ENCODE measurements around the gene OTOP3.

The OTOP3 gene

GRCh38 chr17:74916136-74916850 is 19.4 kb upstream of the OTOP3 start:
- DNase-seq (ENCODE audit: insufficient read length, low spot score), result no peak
- peak; percentile 66 for FAIRE-seq

DNA sequence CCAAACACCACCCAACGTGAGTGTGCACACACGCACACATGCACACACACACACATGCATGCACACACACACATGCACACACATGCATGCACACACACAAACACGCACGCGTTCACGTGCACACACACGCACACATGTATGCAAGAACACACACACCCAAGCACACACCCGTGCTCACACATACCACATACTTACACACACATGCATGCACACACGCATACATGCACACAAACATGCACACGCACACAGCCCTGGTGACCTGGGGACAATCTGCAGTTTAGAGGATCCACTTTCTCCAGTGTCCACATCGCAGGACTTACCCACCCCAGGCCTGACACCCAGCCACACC is 18.9 kb upstream of the OTOP3 start:
- DNase-seq (ENCODE audit: insufficient read length, low spot score) (no peak), FAIRE-seq (peak; percentile 99)

DNA sequence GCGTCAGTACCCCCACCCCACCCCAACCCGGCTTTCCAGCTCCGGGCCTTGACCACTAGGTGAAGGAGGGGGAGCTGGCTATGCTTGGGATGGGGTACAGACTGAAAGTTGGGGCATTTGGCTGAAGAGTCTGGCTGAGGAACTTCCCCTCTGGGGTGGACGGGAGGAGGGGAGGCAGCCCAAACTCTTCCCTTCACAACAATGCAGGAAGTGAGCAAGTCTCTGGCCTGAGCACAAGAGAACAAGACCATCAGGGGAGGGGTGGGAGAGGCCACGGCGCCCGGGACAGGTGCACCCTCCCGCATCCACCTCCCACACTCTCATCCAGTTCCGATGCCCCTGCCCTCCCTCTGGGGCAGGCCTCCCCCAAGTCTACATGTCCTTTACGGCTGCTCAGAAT is 18.3 kb upstream of the OTOP3 start:
- DNase-seq (ENCODE audit: insufficient read length, low spot score), result no peak
- FAIRE-seq, result no peak

DNA sequence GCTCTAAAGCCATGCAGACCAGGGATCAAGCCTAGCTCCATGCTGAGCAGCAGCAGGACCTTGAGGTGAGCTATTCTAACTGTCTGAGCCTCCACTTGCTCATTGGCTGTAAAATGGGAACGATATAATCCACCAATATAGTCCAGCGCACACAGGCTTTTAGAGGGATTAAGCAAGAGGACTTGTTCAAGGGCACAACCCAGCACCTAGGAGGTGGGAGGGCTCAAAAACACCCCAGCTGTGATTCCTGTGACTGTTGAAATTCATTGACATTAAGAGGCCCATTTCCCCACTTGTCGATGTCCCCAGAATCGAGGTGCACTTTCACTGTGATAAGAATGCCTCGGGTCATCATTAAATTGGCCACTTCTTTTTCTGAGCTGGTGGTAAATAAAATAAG is 16.8 kb upstream of the OTOP3 start:
- FAIRE-seq, result no peak
- DNase-seq (ENCODE audit: insufficient read length, low spot score), result no peak

GRCh38 chr17:74919440-74920305 is 16.0 kb upstream of the OTOP3 start:
- DNase-seq (ENCODE audit: insufficient read length, low spot score), result no peak
- FAIRE-seq, result no peak

DNA sequence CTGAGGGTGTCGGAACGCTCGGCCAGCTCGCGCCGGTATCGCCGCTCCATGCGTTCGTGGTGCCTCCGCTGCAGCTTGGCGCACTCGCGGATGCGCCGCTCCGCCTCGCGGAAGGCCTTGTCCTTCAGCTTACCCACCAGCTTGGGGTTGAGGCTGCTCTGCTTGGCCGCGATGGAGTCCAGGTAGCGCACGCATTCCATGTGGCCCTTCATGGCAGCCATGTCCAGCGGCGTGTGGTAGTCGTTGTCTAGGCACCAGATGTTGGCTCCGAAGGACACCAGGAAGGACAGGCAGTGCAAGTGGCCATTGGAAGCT is 15.4 kb upstream of the OTOP3 start:
- FAIRE-seq, result no peak
- no peak for DNase-seq (ENCODE audit: insufficient read length, low spot score)

DNA sequence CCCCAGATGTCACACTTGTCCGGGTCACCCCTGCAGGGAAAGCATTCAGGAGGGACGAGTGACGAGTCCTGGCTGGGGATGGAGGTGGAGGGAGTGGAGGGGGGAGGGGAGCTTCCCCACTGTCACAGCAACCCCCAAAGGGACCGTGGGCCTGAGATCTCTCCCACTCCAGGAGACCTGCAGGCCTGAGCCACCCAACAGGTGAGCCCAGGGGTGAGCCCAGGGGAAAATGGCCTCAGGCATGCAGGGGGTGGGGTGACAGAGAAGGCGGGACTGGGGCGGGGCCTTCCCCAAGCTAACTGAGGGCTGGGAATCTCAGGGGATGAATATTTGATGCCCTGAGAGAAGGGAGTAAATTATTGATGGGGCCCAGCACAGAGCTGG is 15.1 kb upstream of the OTOP3 start:
- DNase-seq (ENCODE audit: insufficient read length, low spot score), result no peak
- peak; percentile 46 for FAIRE-seq

DNA sequence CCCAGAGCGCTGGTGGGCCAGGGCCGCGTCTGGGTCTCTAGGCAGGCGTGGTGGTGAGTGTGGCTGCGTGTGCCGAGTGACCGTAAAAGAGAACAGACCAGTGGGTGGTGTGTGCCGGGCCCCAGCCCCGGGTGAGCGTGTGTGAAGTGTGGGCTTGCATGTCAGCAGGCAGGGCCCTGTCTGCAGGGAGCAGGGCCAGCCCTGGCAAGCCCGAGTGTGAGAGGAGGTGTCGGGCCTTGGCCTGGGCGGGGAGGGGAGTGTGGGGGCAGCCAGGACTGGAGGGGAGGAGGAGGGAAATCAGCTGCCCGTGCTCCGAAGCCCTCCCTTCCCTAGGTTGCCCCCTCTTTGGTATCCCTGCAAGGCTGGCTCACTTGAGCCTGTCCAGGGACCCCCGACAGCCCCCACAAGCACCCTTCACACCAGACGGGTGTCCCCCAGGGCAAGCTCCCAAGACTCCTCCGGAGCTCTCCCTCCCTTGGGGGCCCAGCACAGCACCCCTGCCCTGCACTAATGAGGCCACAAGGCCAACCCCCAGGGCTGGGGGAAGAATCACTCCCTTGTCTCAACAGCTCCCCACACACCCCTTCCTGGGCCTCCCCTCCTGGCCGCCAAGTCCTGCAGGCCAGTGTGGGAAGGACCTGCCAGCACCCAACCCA is 14.5 kb upstream of the OTOP3 start:
- peak; percentile 36 for FAIRE-seq

GRCh38 chr17:74921769-74922168 is 13.9 kb upstream of the OTOP3 start:
- DNase-seq (ENCODE audit: insufficient read length, low spot score), result no peak
- peak; percentile 13 for FAIRE-seq

More for the DNA sequence above, 14.5 kb upstream of the OTOP3 start:
- no peak for DNase-seq (ENCODE audit: insufficient read length, low spot score)

- DNase-seq (ENCODE audit: insufficient read length, low spot score) (no peak), FAIRE-seq (peak; percentile 54)
Measured at GRCh38 chr17:74922172-74922571, 13.5 kb upstream of the OTOP3 start.

GRCh38 chr17:74922694-74923537 is 12.8 kb upstream of the OTOP3 start, which contains the start of gene USH1G:
Gene USH1G (minus strand): TSS chr17:74923255. CDS start chr17:74923073, 182 bp downstream.
- DNase-seq (ENCODE audit: insufficient read length, low spot score), result peak; percentile 93
- peak; percentile 76 for FAIRE-seq

DNA sequence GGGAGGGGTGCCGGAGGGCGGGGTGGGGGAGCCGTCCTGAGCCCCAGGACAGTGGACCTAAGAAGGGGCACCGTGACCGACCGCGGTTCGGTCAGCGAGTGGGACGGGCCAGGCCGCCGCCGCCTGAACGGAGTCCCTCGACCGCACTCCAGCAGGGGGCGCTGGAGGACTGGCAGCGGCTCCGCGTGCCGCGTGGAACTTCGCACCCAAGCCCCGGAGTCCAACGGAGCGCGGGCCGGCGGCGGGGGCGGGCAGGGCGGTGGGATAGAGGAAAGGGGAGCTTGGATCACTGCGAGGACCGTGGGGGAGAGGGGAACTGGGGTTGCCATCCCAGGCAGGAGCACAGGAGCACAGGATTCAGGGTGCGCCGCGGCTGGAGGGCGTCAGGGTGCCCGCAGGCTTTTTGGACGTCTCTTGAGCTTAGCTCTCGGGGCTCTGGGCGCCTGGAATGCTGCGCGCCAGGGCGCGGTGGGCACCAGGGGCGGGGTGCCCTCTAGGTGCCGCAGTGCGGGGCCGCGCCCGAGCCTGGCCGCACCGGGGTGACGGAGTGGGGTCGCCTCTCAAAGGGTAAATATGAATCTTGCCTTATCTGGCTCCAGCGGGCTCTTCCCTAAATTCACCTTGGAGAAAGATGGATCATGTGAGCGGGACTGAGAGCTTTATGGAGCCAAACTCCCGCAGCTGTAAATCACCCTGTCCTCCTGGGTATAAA is 12.0 kb upstream of the OTOP3 start:
- FAIRE-seq (no peak), DNase-seq (ENCODE audit: insufficient read length, low spot score) (peak; percentile 74)

- no peak for DNase-seq (ENCODE audit: insufficient read length, low spot score)
- peak; percentile 84 for FAIRE-seq
Measured at GRCh38 chr17:74924250-74924948, 11.3 kb upstream of the OTOP3 start, which contains the start of gene OTOP2. Gene OTOP2 (plus strand): TSS chr17:74924273. CDS start chr17:74924633, 360 bp downstream.

- FAIRE-seq (peak; percentile 4), DNase-seq (ENCODE audit: insufficient read length, low spot score) (no peak)
Measured at GRCh38 chr17:74925242-74925641, 10.5 kb upstream of the OTOP3 start.

DNA sequence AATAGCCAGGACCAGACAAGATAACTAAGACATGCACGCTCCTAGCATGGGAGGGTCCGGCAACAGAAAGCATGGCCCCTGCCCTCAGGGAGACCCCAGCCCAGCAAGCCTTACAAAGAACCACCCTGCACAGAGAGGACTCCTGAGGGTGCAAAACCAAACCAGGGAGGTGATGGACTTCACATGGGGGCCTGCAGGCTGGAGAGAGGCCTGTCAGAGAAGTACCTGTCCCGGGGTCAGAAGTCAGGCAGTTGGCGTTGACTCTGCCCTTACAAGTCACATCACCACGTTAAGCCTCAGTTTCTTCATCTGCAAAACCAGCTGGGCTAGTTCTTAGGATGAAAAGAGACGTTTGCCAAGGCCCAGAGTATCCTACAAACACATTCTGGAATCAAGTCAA is 6.9 kb upstream of the OTOP3 start:
- FAIRE-seq, result no peak
- no peak for DNase-seq (ENCODE audit: insufficient read length, low spot score)

DNA sequence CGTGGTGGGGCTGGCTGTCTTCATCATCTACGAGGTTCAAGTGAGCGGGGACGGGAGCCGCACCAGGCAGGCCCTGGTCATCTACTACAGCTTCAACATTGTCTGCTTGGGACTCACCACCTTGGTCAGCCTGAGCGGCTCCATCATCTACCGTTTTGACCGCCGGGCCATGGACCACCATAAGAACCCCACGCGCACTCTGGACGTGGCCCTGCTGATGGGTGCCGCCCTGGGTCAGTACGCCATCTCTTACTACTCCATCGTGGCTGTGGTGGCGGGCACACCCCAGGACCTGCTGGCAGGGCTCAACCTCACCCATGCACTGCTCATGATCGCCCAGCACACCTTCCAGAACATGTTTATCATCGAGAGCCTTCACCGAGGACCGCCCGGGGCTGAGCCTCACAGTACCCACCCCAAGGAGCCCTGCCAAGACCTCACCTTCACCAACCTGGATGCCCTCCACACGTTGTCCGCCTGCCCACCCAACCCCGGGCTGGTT is 5.1 kb upstream of the OTOP3 start:
- no peak for DNase-seq (ENCODE audit: insufficient read length, low spot score)

GRCh38 chr17:74935048-74935447 is 650 bp upstream of the OTOP3 start:
- FAIRE-seq (no peak), DNase-seq (ENCODE audit: insufficient read length, low spot score) (no peak)

More for the DNA sequence above, 5.1 kb upstream of the OTOP3 start:
- no peak for FAIRE-seq

DNA sequence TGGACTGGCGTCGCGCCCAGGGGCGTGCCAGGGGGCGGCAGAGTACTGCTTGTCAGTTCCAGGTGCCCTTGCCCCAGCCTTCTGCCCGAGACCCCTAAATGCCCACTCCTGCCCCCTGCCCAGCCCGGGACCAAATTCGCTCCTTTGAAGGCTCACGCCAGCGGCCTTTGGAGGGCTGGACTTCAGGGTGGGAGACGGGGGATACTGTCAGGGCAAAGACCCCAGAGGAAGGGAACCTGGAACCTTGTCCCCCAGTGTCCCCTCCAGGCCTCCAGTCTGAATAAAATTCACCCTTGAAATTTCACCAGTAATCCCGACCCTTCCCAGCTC is 737 bp downstream of the OTOP3 start:
- no peak for DNase-seq (ENCODE audit: insufficient read length, low spot score)
- no peak for FAIRE-seq

Measured in HTR-8/SVneo (cell line).